Calu3 (cell line): ENCODE data around the gene SLC22A23. TPM values are rescaled to one million over a fixed set of nuclear protein-coding genes. Genes with fewer than 3 reads are reported as not detected.

Source experiments
- BruUV-seq: library from RNA; stranded (reverse); fragments of 400-500 nt; replicated peaks from 2 replicates; lab custom pipeline; 2021; lab: Mats Ljungman, UMichigan
- CTCF ChIA-PET: fragments of 300-600 bp; sonication (Branson Sonifier 250); formaldehyde crosslinking; loops from one replicate; lab custom pipeline; 2022; ENCODE audit warnings: antibody characterized with exemption; lab: Charles Lee
- DNase-seq: peaks from one replicate; pipeline ENCODE4 v3.0.0; 2022
- H3K27ac Mint-ChIP-seq: one replicate; pipeline ENCODE4 v1.8.0; 2022; ENCODE audit warnings: mixed read lengths; ENCODE audit not compliant: unreplicated experiment
- H3K27me3 Mint-ChIP-seq: one replicate; pipeline ENCODE4 v1.8.0; 2022; ENCODE audit warnings: mixed read lengths; ENCODE audit not compliant: unreplicated experiment
- H3K36me3 Mint-ChIP-seq: one replicate; pipeline ENCODE4 v1.8.0; 2022; ENCODE audit warnings: mild to moderate bottlenecking, moderate library complexity, mixed read lengths; ENCODE audit not compliant: insufficient read depth, unreplicated experiment
- H3K4me1 Mint-ChIP-seq: one replicate; pipeline ENCODE4 v1.8.0; 2022; ENCODE audit warnings: mild to moderate bottlenecking, low read depth, mixed read lengths; ENCODE audit not compliant: unreplicated experiment
- H3K4me3 Mint-ChIP-seq: one replicate; pipeline ENCODE4 v1.8.0; 2022; ENCODE audit warnings: mild to moderate bottlenecking, low read depth, moderate library complexity, mixed read lengths; ENCODE audit not compliant: unreplicated experiment
- H3K9me3 Mint-ChIP-seq: one replicate; pipeline ENCODE4 v1.8.0; 2022; ENCODE audit warnings: low read depth, mixed read lengths; ENCODE audit not compliant: unreplicated experiment
- CTCF ChIP-seq: fragments of 200-600 bp; IDR thresholded peaks from one replicate; pipeline ENCODE4 v1.8.0; 2022; ENCODE audit warnings: antibody characterized with exemption; ENCODE audit not compliant: unreplicated experiment
- intact Hi-C: fragments of 100-400 bp; cut with micrococcal nuclease; formaldehyde crosslinking; loops from one replicate; pipeline ENCODE4 v1.10.0; 2022; ENCODE audit not compliant: unreplicated experiment
- total RNA-seq: library from RNA; stranded (reverse); gene quantifications from 2 replicates; pipeline ENCODE4 v1.2.3, GENCODE V29; 2022

Gene SLC22A23
- total RNA-seq, 1 experiment from 2014 or later: 3.9 TPM

GRCh38 chr6:3443221-3443515 lies 13.7 kb downstream of the SLC22A23 start:
- Mint-ChIP-seq H3K4me3 (no peak overlapping the region), H3K4me1 (peaks cover 11% of the 10 kb centered on the region), H3K36me3 (no peaks in the 10 kb centered on the region), H3K27ac (no peak overlapping the region), H3K27me3 (peaks cover 26% of the 10 kb centered on the region), H3K9me3 (no peaks in the 10 kb centered on the region)
- intact Hi-C loops: no loop called here
- CTCF ChIA-PET: no interaction called here
- DNase-seq: no peak
- TF ChIP-seq CTCF: no peak
- no TSS peak for BruUV-seq

GRCh38 chr6:3442431-3443220 lies 14.2 kb downstream of the SLC22A23 start:
- Mint-ChIP-seq H3K36me3 (no peaks in the 10 kb centered on the region), H3K27ac (no peak overlapping the region), H3K9me3 (no peaks in the 10 kb centered on the region), H3K4me3 (no peak overlapping the region), H3K27me3 (peaks cover 26% of the 10 kb centered on the region), H3K4me1 (peaks cover 11% of the 10 kb centered on the region)
- no peak for TF ChIP-seq CTCF
- intact Hi-C loops: no loop called here
- DNase-seq: no peak
- no TSS peak for BruUV-seq
- CTCF ChIA-PET: no interaction called here

GRCh38 chr6:3440911-3441310 lies 15.9 kb downstream of the SLC22A23 start:
- CTCF ChIA-PET: no interaction called here
- no peak for TF ChIP-seq CTCF
- H3K9me3 Mint-ChIP-seq: no peaks in the 10 kb centered on the region
- DNase-seq: no peak
- intact Hi-C loops: no loop called here
- no TSS peak for BruUV-seq
- no peaks in the 10 kb centered on the region for H3K36me3 Mint-ChIP-seq
- no peak overlapping the region for H3K4me3 Mint-ChIP-seq
- H3K27me3 Mint-ChIP-seq: peaks cover 26% of the 10 kb centered on the region
- peaks cover 11% of the 10 kb centered on the region for H3K4me1 Mint-ChIP-seq
- no peak overlapping the region for H3K27ac Mint-ChIP-seq

- TF ChIP-seq CTCF: no peak
- intact Hi-C loops: no loop called here
- BruUV-seq: no TSS peak
- Mint-ChIP-seq H3K4me1 (peaks cover 11% of the 10 kb centered on the region), H3K27me3 (peaks cover 25% of the 10 kb centered on the region), H3K36me3 (no peaks in the 10 kb centered on the region), H3K27ac (no peak overlapping the region), H3K4me3 (no peak overlapping the region), H3K9me3 (no peaks in the 10 kb centered on the region)
- no peak for DNase-seq
- CTCF ChIA-PET: no interaction called here
These were observed 16.9 kb downstream of the SLC22A23 start for GRCh38 chr6:3439961-3440360.
